SU-DHL-6 (cell line): ENCODE data around the gene FOXD1.

ENCODE experiments used
- H2AFZ ChIP-seq: fragments of 200-600 bp; sonication (generic); 2 replicates; pipeline ENCODE4 v1.6.1; 2014; ENCODE audit warnings: low read depth, mild to moderate bottlenecking, moderate library complexity, mixed read lengths, antibody characterized with exemption, low read length; ENCODE audit not compliant: severe bottlenecking
- H3F3A ChIP-seq: fragments of 200-600 bp; shearing (Covaris generic); 2 replicates; pipeline ENCODE4 v1.6.0; 2016; ENCODE audit warnings: antibody characterized with exemption, mild to moderate bottlenecking; ENCODE audit not compliant: insufficient read depth
- H3K27ac ChIP-seq: fragments of 200-600 bp; sonication (generic); 2 replicates; pipeline ENCODE4 v1.5.1; 2016; ENCODE audit warnings: low read depth, mild to moderate bottlenecking, low read length, moderate library complexity, mixed read lengths
- H3K27me3 ChIP-seq: fragments of 200-600 bp; sonication (generic), shearing (Covaris generic); 2 replicates; pipeline ENCODE4 v1.6.0; 2014; ENCODE audit warnings: mild to moderate bottlenecking, low read length
- H3K36me3 ChIP-seq: fragments of 200-600 bp; sonication (generic); 2 replicates; pipeline ENCODE4 v1.6.1; 2014; ENCODE audit warnings: mild to moderate bottlenecking, low read length, mixed read lengths
- H3K4me2 ChIP-seq: fragments of 300-600, 200-600 bp; shearing (Covaris generic), sonication (generic); 2 replicates; pipeline ENCODE4 v1.6.0; 2014; ENCODE audit warnings: low read length, low read depth, mild to moderate bottlenecking; ENCODE audit not compliant: poor library complexity, severe bottlenecking
- H3K4me3 ChIP-seq: fragments of 200-600 bp; sonication (generic); 2 replicates; pipeline ENCODE4 v1.5.1; 2014; ENCODE audit warnings: antibody characterized with exemption, low read length, mild to moderate bottlenecking, mixed read lengths; ENCODE audit not compliant: insufficient read depth, poor library complexity, severe bottlenecking
- H3K79me2 ChIP-seq: fragments of 200-600 bp; sonication (generic); 2 replicates; pipeline ENCODE4 v1.6.1; 2014; ENCODE audit warnings: mild to moderate bottlenecking, low read length, moderate library complexity; ENCODE audit not compliant: insufficient read depth
- H3K9ac ChIP-seq: fragments of 200-600 bp; sonication (generic); 2 replicates; pipeline ENCODE4 v1.7.0; 2014; ENCODE audit warnings: mild to moderate bottlenecking, low read length
- H3K9me2 ChIP-seq: fragments of 200-600 bp; sonication (generic); replicated peaks from 2 replicates; pipeline ENCODE4 v1.6.1; 2014; ENCODE audit warnings: low read length; ENCODE audit not compliant: insufficient read depth
- H3K9me3 ChIP-seq: fragments of 200-600 bp; sonication (generic); 2 replicates; pipeline ENCODE4 v1.6.1; 2014; ENCODE audit warnings: low read length, mixed read lengths; ENCODE audit not compliant: insufficient read depth
- H4K20me1 ChIP-seq: fragments of 200-600 bp; sonication (generic); 2 replicates; pipeline ENCODE4 v1.6.1; 2014; ENCODE audit warnings: low read depth, mild to moderate bottlenecking, antibody characterized with exemption, low read length, moderate library complexity, mixed read lengths
- EZH2phosphoT487 ChIP-seq: fragments of 200-600 bp; sonication (generic), shearing (Covaris generic); conservative IDR thresholded peaks from 2 replicates; pipeline ENCODE4 v1.6.1; 2018; ENCODE audit warnings: mild to moderate bottlenecking, antibody characterized with exemption, low read length, moderate library complexity, mixed read lengths
- TF ChIP-seq, protein P1 (sequence below): fragments of 200-600 bp; sonication (generic); IDR thresholded peaks from one replicate; pipeline ENCODE4 v1.5.1; 2017; ENCODE audit warnings: antibody characterized with exemption, mild to moderate bottlenecking, low read length, moderate library complexity; ENCODE audit not compliant: insufficient read depth, poor library complexity, severe bottlenecking

FOXD1 gene

DNA sequence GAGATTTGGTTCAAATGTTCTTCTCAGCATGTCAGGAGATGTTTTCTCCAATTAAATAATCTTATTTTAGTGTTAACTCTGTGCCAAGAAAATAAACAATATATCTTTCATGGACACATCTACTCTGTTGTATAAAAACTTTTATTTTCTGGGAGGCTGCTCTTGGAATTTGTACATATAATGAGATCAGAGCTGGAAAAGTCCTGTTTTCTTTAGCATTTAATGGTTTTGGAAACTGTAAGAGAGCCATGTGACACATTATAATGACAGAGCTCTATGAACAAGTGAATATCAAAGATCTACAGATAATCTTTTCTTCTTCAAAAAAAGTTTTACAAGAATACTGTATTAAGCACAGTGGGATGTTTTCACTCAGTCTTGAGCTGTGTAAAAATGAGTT is 48.8 kb downstream of the FOXD1 start:
- H3K36me3 ChIP-seq: no peaks in the 10 kb centered on the region
- H3K27me3 ChIP-seq: no peaks in the 10 kb centered on the region
- H3K4me3 ChIP-seq: no peak overlapping the region
- no peak overlapping the region for H3K9ac ChIP-seq
- no peak overlapping the region for H2AFZ ChIP-seq
- H4K20me1 ChIP-seq: no peaks in the 10 kb centered on the region
- H3K4me2 ChIP-seq: no peak overlapping the region
- no peaks in the 10 kb centered on the region for H3K79me2 ChIP-seq
- no peaks in the 10 kb centered on the region for H3K9me2 ChIP-seq
- H3F3A ChIP-seq: no peaks in the 10 kb centered on the region
- H3K9me3 ChIP-seq: no peaks in the 10 kb centered on the region
- TF ChIP-seq EZH2phosphoT487: no peak
- TF ChIP-seq, protein P1, sequence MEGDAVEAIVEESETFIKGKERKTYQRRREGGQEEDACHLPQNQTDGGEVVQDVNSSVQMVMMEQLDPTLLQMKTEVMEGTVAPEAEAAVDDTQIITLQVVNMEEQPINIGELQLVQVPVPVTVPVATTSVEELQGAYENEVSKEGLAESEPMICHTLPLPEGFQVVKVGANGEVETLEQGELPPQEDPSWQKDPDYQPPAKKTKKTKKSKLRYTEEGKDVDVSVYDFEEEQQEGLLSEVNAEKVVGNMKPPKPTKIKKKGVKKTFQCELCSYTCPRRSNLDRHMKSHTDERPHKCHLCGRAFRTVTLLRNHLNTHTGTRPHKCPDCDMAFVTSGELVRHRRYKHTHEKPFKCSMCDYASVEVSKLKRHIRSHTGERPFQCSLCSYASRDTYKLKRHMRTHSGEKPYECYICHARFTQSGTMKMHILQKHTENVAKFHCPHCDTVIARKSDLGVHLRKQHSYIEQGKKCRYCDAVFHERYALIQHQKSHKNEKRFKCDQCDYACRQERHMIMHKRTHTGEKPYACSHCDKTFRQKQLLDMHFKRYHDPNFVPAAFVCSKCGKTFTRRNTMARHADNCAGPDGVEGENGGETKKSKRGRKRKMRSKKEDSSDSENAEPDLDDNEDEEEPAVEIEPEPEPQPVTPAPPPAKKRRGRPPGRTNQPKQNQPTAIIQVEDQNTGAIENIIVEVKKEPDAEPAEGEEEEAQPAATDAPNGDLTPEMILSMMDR: no peak
- H3K27ac ChIP-seq: no peak overlapping the region
